ENCODE data around the gene TRIM63.

GRCh38 chr1:26067432-26067911, at the start of gene TRIM63:
- no peak for TF ChIP-seq DPF2 (CRISPR knock-in tag; IDR thresholded peaks at IDR 0.05; ENCODE audit: borderline replicate concordance, low read depth)
- TF ChIP-seq SALL2 (CRISPR knock-in tag; IDR thresholded peaks at IDR 0.05): no peak
- no peak for TF ChIP-seq CREB1 (IDR thresholded peaks at IDR 0.05)
- no peak for TF ChIP-seq CREB1 (CRISPR knock-in tag; IDR thresholded peaks at IDR 0.05)
- TF ChIP-seq SP140L (CRISPR knock-in tag; IDR thresholded peaks at IDR 0.05; ENCODE audit: borderline replicate concordance): no peak
- TF ChIP-seq SMC3 (IDR thresholded peaks at IDR 0.05; ENCODE audit: low read length): no peak
